ENCODE results near the gene IRAK1BP1.

DNA sequence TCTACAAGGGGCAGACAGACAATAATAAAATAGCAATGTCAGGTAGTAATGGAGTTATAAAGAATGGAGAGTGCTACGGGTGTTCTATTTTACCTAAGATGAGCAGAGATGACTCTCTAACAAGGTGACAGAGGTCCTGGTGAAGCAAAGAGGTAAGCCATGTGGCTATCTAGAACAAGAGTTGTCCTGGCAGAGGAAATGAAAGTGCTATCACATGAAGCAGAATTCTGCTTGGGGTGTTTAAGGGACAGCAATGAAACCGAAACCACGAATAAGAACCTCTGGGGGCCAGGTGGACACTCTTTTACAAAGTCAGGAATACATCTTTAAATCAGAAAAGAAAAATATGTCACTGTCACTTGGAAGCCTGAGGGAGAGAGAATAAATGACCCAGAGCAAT, 37.9 kb upstream of the IRAK1BP1 start:
- TF ChIP-seq POLR2A (IDR thresholded peaks at IDR 0.05; ENCODE audit: low read depth, low read length), result no peak
- no peak for TF ChIP-seq POLR2AphosphoS5 (IDR thresholded peaks at IDR 0.05; ENCODE audit: low read depth, low read length)

All from GM12892 (cell line).